Measurements from ENCODE around the gene SPN. TPM values are rescaled to one million over a fixed set of nuclear protein-coding genes. Genes with fewer than 3 reads are reported as not detected.
A peak's percentile ranks its signal among the peaks of the same experiment; 100 is the strongest.

Gene SPN
- total and polyA plus RNA-seq, 9 of the 15 experiments (the other 6 are each of a cell fraction or from before 2014, with no cell fraction given): 24.3 to 225 (median 79.4) TPM

GRCh38 chr16:29674188-29674587 is 11.1 kb downstream of the SPN start (continued):
- TF ChIP-seq, protein P1, sequence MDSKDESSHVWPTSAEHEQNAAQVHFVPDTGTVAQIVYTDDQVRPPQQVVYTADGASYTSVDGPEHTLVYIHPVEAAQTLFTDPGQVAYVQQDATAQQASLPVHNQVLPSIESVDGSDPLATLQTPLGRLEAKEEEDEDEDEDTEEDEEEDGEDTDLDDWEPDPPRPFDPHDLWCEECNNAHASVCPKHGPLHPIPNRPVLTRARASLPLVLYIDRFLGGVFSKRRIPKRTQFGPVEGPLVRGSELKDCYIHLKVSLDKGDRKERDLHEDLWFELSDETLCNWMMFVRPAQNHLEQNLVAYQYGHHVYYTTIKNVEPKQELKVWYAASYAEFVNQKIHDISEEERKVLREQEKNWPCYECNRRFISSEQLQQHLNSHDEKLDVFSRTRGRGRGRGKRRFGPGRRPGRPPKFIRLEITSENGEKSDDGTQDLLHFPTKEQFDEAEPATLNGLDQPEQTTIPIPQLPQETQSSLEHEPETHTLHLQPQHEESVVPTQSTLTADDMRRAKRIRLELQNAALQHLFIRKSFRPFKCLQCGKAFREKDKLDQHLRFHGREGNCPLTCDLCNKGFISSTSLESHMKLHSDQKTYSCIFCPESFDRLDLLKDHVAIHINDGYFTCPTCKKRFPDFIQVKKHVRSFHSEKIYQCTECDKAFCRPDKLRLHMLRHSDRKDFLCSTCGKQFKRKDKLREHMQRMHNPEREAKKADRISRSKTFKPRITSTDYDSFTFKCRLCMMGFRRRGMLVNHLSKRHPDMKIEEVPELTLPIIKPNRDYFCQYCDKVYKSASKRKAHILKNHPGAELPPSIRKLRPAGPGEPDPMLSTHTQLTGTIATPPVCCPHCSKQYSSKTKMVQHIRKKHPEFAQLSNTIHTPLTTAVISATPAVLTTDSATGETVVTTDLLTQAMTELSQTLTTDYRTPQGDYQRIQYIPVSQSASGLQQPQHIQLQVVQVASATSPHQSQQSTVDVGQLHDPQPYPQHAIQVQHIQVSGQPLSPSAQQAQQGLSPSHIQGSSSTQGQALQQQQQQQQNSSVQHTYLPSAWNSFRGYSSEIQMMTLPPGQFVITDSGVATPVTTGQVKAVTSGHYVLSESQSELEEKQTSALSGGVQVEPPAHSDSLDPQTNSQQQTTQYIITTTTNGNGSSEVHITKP (IDR thresholded peaks at IDR 0.05; ENCODE audit: partially characterized antibody): no peak
- TF ChIP-seq JUND (IDR thresholded peaks at IDR 0.05; ENCODE audit: borderline replicate concordance, low read depth, low read length) (no peak), JUND (tag; IDR thresholded peaks at IDR 0.05; ENCODE audit: borderline replicate concordance, low read depth, low read length) (no peak), HMGN3 (IDR thresholded peaks at IDR 0.05; ENCODE audit: borderline replicate concordance, extremely low read depth, insufficient read length, low read depth, low read length) (no peak), POLR2AphosphoS2 (IDR thresholded peaks at IDR 0.05; ENCODE audit: low read length) (no peak), ZNF445 (CRISPR knock-in tag; IDR thresholded peaks at IDR 0.05; ENCODE audit: low read depth) (no peak), DACH1 (IDR thresholded peaks at IDR 0.05; ENCODE audit: partially characterized antibody) (peak; percentile 10), HEY1 (CRISPR knock-in tag; IDR thresholded peaks at IDR 0.05; ENCODE audit: borderline replicate concordance) (no peak), ZNF512 (tag; IDR thresholded peaks at IDR 0.05) (no peak), BHLHE40 (IDR thresholded peaks at IDR 0.05; ENCODE audit: low read length) (peak; percentile 30; the same call in 1 of the 2 replicates), POLR2G (IDR thresholded peaks at IDR 0.05; ENCODE audit: low read depth, low read length) (peak; percentile 58), GTF2E2 (tag; IDR thresholded peaks at IDR 0.05) (no peak), MCM2 (IDR thresholded peaks at IDR 0.05; ENCODE audit: low read depth) (no peak), DLX4 (CRISPR knock-in tag; IDR thresholded peaks at IDR 0.05) (no peak), ZNF41 (CRISPR knock-in tag; conservative IDR thresholded peaks at IDR 0.05) (no peak), TRIM24 (IDR thresholded peaks at IDR 0.05) (no peak), HDAC3 (IDR thresholded peaks at IDR 0.05; ENCODE audit: borderline replicate concordance, partially characterized antibody) (no peak), EGR1 (conservative IDR thresholded peaks at IDR 0.05) (no peak)
- TF ChIP-seq, protein P2, sequence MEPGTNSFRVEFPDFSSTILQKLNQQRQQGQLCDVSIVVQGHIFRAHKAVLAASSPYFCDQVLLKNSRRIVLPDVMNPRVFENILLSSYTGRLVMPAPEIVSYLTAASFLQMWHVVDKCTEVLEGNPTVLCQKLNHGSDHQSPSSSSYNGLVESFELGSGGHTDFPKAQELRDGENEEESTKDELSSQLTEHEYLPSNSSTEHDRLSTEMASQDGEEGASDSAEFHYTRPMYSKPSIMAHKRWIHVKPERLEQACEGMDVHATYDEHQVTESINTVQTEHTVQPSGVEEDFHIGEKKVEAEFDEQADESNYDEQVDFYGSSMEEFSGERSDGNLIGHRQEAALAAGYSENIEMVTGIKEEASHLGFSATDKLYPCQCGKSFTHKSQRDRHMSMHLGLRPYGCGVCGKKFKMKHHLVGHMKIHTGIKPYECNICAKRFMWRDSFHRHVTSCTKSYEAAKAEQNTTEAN (CRISPR knock-in tag; IDR thresholded peaks at IDR 0.05): no peak
- TF ChIP-seq, protein P3, sequence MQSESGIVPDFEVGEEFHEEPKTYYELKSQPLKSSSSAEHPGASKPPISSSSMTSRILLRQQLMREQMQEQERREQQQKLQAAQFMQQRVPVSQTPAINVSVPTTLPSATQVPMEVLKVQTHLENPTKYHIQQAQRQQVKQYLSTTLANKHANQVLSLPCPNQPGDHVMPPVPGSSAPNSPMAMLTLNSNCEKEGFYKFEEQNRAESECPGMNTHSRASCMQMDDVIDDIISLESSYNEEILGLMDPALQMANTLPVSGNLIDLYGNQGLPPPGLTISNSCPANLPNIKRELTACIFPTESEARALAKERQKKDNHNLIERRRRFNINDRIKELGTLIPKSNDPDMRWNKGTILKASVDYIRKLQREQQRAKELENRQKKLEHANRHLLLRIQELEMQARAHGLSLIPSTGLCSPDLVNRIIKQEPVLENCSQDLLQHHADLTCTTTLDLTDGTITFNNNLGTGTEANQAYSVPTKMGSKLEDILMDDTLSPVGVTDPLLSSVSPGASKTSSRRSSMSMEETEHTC (IDR thresholded peaks at IDR 0.05): no peak
